Measurements from ENCODE around the gene SH3RF3.

The SH3RF3 gene

GRCh38 chr2:109236147-109236546, 107.1 kb downstream of the SH3RF3 start:
- TF ChIP-seq YY1 (IDR thresholded peaks at IDR 0.05; ENCODE audit: insufficient read depth, insufficient read length) (no peak), SUZ12 (IDR thresholded peaks at IDR 0.05; ENCODE audit: extremely low read depth, insufficient read depth, insufficient read length) (no peak), ZNF274 (IDR thresholded peaks at IDR 0.05; ENCODE audit: low read depth, low read length) (no peak)

GRCh38 chr2:109237792-109238191, 108.8 kb downstream of the SH3RF3 start:
- H3K36me3 ChIP-seq (ENCODE audit: insufficient read depth, insufficient read length, low read length): no peaks in the 10 kb centered on the region

More at GRCh38 chr2:109236147-109236546, 107.1 kb downstream of the SH3RF3 start:
- H3K4me3 ChIP-seq (ENCODE audit: insufficient read length, low read depth): no peak overlapping the region
- DNase-seq (ENCODE audit: low read depth, low spot score): no peak
- peaks cover 11% of the 10 kb centered on the region; the same call in 1 of the 2 replicates for H3K9me3 ChIP-seq (ENCODE audit: insufficient read depth, low read length)
- no peaks in the 10 kb centered on the region for H3K27me3 ChIP-seq (ENCODE audit: insufficient read depth, insufficient read length)
- no peak overlapping the region for H3K9ac ChIP-seq (ENCODE audit: insufficient read length, low read depth)
- no peaks in the 10 kb centered on the region for H3K36me3 ChIP-seq (ENCODE audit: insufficient read depth, insufficient read length, low read length)
- no peaks in the 10 kb centered on the region for H3K4me1 ChIP-seq (ENCODE audit: insufficient read depth, insufficient read length)

DNA sequence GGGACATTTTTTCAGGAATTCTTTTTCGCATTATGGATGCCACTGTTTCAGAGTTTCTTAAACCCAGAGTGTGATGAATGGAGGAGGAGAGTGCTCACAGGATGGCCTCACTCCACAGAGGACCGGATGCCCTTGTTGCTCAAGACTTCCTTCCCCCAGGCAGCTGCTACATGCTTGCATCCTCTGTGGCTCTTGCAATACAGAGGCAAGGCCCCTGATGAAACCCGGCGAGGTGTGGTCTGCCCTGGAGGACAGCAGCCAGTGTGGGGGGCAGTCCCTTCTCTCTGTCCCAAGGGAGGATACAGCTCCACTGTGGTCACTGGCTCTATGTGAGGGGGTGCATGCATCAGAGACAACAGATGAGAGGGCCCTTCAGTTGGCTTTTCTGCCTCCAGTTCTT, 109.6 kb downstream of the SH3RF3 start:
- Histone ChIP-seq H3K9ac (ENCODE audit: insufficient read length, low read depth) (no peak overlapping the region), H3K36me3 (ENCODE audit: insufficient read depth, insufficient read length, low read length) (no peaks in the 10 kb centered on the region), H3K4me3 (ENCODE audit: insufficient read length, low read depth) (no peak overlapping the region), H3K9me3 (ENCODE audit: insufficient read depth, low read length) (peaks cover 10% of the 10 kb centered on the region; the same call in 1 of the 2 replicates), H3K27me3 (ENCODE audit: insufficient read depth, insufficient read length) (no peaks in the 10 kb centered on the region), H3K4me1 (ENCODE audit: insufficient read depth, insufficient read length) (no peaks in the 10 kb centered on the region)
- TF ChIP-seq SUZ12 (IDR thresholded peaks at IDR 0.05; ENCODE audit: extremely low read depth, insufficient read depth, insufficient read length): no peak
- no peak for TF ChIP-seq YY1 (IDR thresholded peaks at IDR 0.05; ENCODE audit: insufficient read depth, insufficient read length)
- TF ChIP-seq ZNF274 (IDR thresholded peaks at IDR 0.05; ENCODE audit: low read depth, low read length): no peak
- DNase-seq (ENCODE audit: low read depth, low spot score): no peak

More at GRCh38 chr2:109237792-109238191, 108.8 kb downstream of the SH3RF3 start:
- H3K9me3 ChIP-seq (ENCODE audit: insufficient read depth, low read length): peaks cover 11% of the 10 kb centered on the region; the same call in 1 of the 2 replicates
- no peaks in the 10 kb centered on the region for H3K4me1 ChIP-seq (ENCODE audit: insufficient read depth, insufficient read length)
- H3K4me3 ChIP-seq (ENCODE audit: insufficient read length, low read depth): no peak overlapping the region
- TF ChIP-seq SUZ12 (IDR thresholded peaks at IDR 0.05; ENCODE audit: extremely low read depth, insufficient read depth, insufficient read length): no peak
- no peak for TF ChIP-seq YY1 (IDR thresholded peaks at IDR 0.05; ENCODE audit: insufficient read depth, insufficient read length)
- no peak for TF ChIP-seq ZNF274 (IDR thresholded peaks at IDR 0.05; ENCODE audit: low read depth, low read length)
- H3K9ac ChIP-seq (ENCODE audit: insufficient read length, low read depth): no peak overlapping the region
- no peak for DNase-seq (ENCODE audit: low read depth, low spot score)
- no peaks in the 10 kb centered on the region for H3K27me3 ChIP-seq (ENCODE audit: insufficient read depth, insufficient read length)

GRCh38 chr2:109239720-109240119, 110.7 kb downstream of the SH3RF3 start:
- no peak overlapping the region for H3K4me3 ChIP-seq (ENCODE audit: insufficient read length, low read depth)
- no peaks in the 10 kb centered on the region for H3K4me1 ChIP-seq (ENCODE audit: insufficient read depth, insufficient read length)

DNA sequence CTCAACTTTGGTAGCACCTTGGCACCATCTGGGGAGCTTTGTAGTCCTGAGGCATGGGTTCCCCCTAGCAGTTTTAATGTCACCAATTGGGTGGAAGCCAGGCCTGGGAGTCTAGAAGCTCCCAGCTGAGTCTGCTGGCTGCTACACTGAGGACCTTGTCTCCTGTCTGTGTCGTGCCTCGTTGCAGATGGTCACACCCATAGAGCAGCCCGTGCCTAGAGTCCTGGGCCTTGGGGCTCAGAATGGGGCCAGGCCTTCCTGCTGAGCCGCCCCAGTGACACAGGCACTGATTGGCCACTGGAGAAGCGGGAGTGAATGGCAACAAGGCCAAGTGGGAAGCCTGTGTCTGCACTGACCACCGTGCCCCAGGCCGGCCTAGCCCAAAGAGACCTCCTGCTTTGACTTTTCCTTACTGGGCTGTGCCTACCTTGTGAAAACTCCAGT, 113.2 kb downstream of the SH3RF3 start:
- H3K27me3 ChIP-seq (ENCODE audit: insufficient read depth, insufficient read length): no peaks in the 10 kb centered on the region
- no peaks in the 10 kb centered on the region for H3K9me3 ChIP-seq (ENCODE audit: insufficient read depth, low read length)
- TF ChIP-seq SUZ12 (IDR thresholded peaks at IDR 0.05; ENCODE audit: extremely low read depth, insufficient read depth, insufficient read length) (no peak), ZNF274 (IDR thresholded peaks at IDR 0.05; ENCODE audit: low read depth, low read length) (no peak), YY1 (IDR thresholded peaks at IDR 0.05; ENCODE audit: insufficient read depth, insufficient read length) (no peak)
- H3K4me1 ChIP-seq (ENCODE audit: insufficient read depth, insufficient read length): no peaks in the 10 kb centered on the region
- H3K36me3 ChIP-seq (ENCODE audit: insufficient read depth, insufficient read length, low read length): no peaks in the 10 kb centered on the region
- no peak overlapping the region for H3K4me3 ChIP-seq (ENCODE audit: insufficient read length, low read depth)
- no peak overlapping the region for H3K9ac ChIP-seq (ENCODE audit: insufficient read length, low read depth)
- no peak for DNase-seq (ENCODE audit: low read depth, low spot score)

More at GRCh38 chr2:109239720-109240119, 110.7 kb downstream of the SH3RF3 start:
- Histone ChIP-seq H3K36me3 (ENCODE audit: insufficient read depth, insufficient read length, low read length) (no peaks in the 10 kb centered on the region), H3K27me3 (ENCODE audit: insufficient read depth, insufficient read length) (no peaks in the 10 kb centered on the region), H3K9me3 (ENCODE audit: insufficient read depth, low read length) (no peaks in the 10 kb centered on the region), H3K9ac (ENCODE audit: insufficient read length, low read depth) (no peak overlapping the region)
- DNase-seq (ENCODE audit: low read depth, low spot score): no peak
- TF ChIP-seq SUZ12 (IDR thresholded peaks at IDR 0.05; ENCODE audit: extremely low read depth, insufficient read depth, insufficient read length): no peak
- no peak for TF ChIP-seq ZNF274 (IDR thresholded peaks at IDR 0.05; ENCODE audit: low read depth, low read length)
- no peak for TF ChIP-seq YY1 (IDR thresholded peaks at IDR 0.05; ENCODE audit: insufficient read depth, insufficient read length)

DNA sequence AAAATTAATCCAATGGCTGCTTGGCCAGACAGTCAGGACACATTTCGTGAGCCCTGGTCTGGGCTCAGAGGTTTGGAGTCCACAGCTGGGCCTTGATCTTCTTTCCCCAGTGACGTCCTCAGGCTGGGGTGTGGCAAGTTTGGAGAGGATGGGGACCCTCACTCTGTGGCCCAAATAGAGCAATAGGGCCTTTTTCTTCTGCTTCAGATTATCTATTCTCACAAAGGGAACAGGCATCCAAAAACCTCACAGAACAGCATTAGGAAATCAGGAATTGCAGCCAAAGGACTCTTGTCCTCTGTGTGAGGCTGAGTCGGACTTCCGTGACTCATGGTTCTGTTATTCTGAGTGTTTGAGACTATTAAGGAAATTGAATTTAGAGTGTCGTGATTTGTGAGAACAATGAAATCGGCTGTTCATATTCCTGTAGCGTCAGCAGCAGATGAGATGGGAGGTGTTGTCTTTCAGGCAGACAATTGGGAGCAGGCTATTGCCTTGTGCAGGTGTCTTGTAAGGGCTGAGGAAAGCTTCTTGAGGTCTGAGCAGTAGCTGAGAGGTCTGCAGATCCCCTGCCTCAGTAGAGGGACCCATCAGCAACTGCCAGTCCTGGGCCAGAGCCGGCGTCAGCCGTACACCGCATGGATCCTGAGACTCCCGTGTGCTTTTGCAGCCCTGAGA, 113.8 kb downstream of the SH3RF3 start:
- TF ChIP-seq YY1 (IDR thresholded peaks at IDR 0.05; ENCODE audit: insufficient read depth, insufficient read length) (no peak), SUZ12 (IDR thresholded peaks at IDR 0.05; ENCODE audit: extremely low read depth, insufficient read depth, insufficient read length) (no peak), ZNF274 (IDR thresholded peaks at IDR 0.05; ENCODE audit: low read depth, low read length) (no peak)
- Histone ChIP-seq H3K4me1 (ENCODE audit: insufficient read depth, insufficient read length) (no peaks in the 10 kb centered on the region), H3K4me3 (ENCODE audit: insufficient read length, low read depth) (no peak overlapping the region), H3K9ac (ENCODE audit: insufficient read length, low read depth) (no peak overlapping the region), H3K27me3 (ENCODE audit: insufficient read depth, insufficient read length) (no peaks in the 10 kb centered on the region), H3K36me3 (ENCODE audit: insufficient read depth, insufficient read length, low read length) (no peaks in the 10 kb centered on the region), H3K9me3 (ENCODE audit: insufficient read depth, low read length) (no peaks in the 10 kb centered on the region)
- no peak for DNase-seq (ENCODE audit: low read depth, low spot score)

DNA sequence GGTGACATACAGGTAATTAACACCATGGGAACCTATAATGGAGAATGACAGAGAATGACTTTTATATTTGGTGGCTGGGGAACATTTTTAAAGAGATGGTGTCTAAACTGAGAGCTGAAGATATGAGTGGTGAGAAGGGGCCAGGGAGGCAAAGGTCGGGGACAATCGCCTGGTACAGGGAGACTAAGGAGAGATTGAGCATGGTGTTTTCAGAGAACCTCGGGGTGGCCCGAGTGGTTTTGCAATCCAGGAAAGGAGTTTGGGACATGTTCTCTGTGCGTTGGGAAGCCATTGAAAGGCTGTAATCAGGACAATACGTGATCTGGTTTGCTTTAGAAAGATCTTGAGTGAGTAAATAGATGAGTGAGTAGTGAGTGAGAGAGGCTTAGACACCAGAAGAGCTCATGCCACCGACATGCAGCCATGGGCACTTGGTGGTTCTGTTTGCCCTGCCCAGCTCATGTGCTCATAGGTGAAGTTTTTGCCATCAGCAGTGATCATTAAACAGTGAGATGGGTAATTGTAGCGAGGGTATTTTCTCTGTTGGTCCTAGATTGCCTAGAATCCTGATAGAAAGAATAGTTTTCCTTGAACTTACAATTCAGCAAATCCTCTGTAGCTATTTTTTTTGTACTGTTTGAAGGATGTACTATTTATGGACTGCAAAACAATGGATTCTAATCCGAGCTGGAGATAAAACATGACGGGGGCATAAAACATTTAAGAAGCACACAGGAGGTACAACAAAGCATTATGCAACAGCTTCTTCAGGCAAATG, 114.7 kb downstream of the SH3RF3 start:
- no peaks in the 10 kb centered on the region for H3K36me3 ChIP-seq (ENCODE audit: insufficient read depth, insufficient read length, low read length)
- no peaks in the 10 kb centered on the region for H3K4me1 ChIP-seq (ENCODE audit: insufficient read depth, insufficient read length)
- H3K27me3 ChIP-seq (ENCODE audit: insufficient read depth, insufficient read length): no peaks in the 10 kb centered on the region
- no peak overlapping the region for H3K4me3 ChIP-seq (ENCODE audit: insufficient read length, low read depth)
- H3K9ac ChIP-seq (ENCODE audit: insufficient read length, low read depth): no peak overlapping the region
- no peak for DNase-seq (ENCODE audit: low read depth, low spot score)
- TF ChIP-seq YY1 (IDR thresholded peaks at IDR 0.05; ENCODE audit: insufficient read depth, insufficient read length) (no peak), SUZ12 (IDR thresholded peaks at IDR 0.05; ENCODE audit: extremely low read depth, insufficient read depth, insufficient read length) (no peak), ZNF274 (IDR thresholded peaks at IDR 0.05; ENCODE audit: low read depth, low read length) (no peak)
- H3K9me3 ChIP-seq (ENCODE audit: insufficient read depth, low read length): no peaks in the 10 kb centered on the region

Data from NT2/D1 (cell line).